ENCODE measurements around the gene FAM186B.

DNA sequence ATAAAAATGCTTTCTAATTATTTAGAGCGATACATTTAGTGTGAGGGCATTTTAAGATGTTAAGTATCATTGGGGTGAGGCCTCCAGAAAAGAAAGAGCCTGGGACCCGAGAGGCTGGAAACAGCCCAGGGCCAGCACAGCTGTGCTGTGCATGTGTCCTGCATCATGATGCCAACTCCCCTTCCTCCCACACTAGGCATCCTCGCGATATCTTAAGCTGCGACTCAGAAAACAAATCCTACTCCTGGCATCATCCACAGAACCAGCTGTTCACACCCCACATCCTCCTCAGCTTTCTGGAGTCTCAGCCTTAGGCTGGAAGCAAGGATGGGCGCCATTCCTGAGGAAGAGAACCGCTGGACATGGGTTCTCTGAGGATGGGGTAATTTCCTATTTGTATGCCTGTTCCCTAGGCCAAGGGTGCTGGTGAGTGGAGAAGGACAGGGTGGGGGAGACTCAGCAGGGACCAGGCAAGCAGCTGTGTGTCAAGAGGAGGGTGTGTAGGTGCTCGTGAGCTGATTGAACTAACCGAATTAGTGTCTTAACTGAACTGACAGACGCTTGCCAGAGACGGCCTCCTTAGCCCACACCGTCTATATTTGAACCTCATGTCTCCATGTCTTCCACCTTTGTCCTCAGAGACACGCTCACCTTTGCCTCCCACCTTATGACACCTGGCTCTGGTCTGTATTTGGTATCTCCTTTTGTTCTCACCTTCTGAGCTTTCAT, 21.9 kb downstream of the FAM186B start:
- TF ChIP-seq, protein P1, sequence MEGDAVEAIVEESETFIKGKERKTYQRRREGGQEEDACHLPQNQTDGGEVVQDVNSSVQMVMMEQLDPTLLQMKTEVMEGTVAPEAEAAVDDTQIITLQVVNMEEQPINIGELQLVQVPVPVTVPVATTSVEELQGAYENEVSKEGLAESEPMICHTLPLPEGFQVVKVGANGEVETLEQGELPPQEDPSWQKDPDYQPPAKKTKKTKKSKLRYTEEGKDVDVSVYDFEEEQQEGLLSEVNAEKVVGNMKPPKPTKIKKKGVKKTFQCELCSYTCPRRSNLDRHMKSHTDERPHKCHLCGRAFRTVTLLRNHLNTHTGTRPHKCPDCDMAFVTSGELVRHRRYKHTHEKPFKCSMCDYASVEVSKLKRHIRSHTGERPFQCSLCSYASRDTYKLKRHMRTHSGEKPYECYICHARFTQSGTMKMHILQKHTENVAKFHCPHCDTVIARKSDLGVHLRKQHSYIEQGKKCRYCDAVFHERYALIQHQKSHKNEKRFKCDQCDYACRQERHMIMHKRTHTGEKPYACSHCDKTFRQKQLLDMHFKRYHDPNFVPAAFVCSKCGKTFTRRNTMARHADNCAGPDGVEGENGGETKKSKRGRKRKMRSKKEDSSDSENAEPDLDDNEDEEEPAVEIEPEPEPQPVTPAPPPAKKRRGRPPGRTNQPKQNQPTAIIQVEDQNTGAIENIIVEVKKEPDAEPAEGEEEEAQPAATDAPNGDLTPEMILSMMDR (IDR thresholded peaks at IDR 0.05; ENCODE audit: borderline replicate concordance, extremely low read depth, low read length, poor library complexity, severe bottlenecking) = no peak
- no peak for TF ChIP-seq EZH2 (IDR thresholded peaks at IDR 0.05; ENCODE audit: borderline replicate concordance, low read depth, low read length, severe bottlenecking)
